Natural killer cell (primary cell): Measurements from ENCODE around the gene HABP2. TPM values are rescaled to one million over a fixed set of nuclear protein-coding genes. Genes with fewer than 3 reads are reported as not detected.

Experiments used
- ATAC-seq, 3 donors: fragments of 150-1000 bp in 2 of 3; fragments of 200-7000 bp in 1 of 3; cut with Tn5 transposase; 1 replicate in 1 of 3; 2 replicates in 2 of 3; pipeline ENCODE4 v1.10.0; 2021; ENCODE audit warnings: mild to moderate bottlenecking in 2 of 3, moderate library complexity in 2 of 3
- DNase-seq, 2 donors: peaks; one replicate each; pipeline versions ENCODE4 v3.0.0 to v3.0.0-alpha.2; 2013 to 2021; ENCODE audit warnings: mixed read lengths in 1 of 2
- H3K27ac ChIP-seq: one replicate; pipeline ENCODE4 v1.5.1; 2013; ENCODE audit warnings: mild to moderate bottlenecking, low read length
- H3K27me3 ChIP-seq: one replicate; pipeline ENCODE4 v1.6.1; 2013; ENCODE audit warnings: low read length; ENCODE audit not compliant: control insufficient read depth, insufficient read depth
- H3K36me3 ChIP-seq: one replicate; pipeline ENCODE4 v1.6.1; 2013; ENCODE audit warnings: low read length; ENCODE audit not compliant: control insufficient read depth, insufficient read depth
- H3K4me1 ChIP-seq: one replicate; pipeline ENCODE4 v1.6.1; 2013; ENCODE audit warnings: low read length; ENCODE audit not compliant: control insufficient read depth, insufficient read depth
- H3K4me3 ChIP-seq: one replicate; pipeline ENCODE4 v1.5.1; 2013; ENCODE audit warnings: low read length
- H3K9me3 ChIP-seq: one replicate; pipeline ENCODE4 v1.6.1; 2013; ENCODE audit warnings: low read length; ENCODE audit not compliant: control insufficient read depth, insufficient read depth
- H3K27ac Mint-ChIP-seq, 2 donors: one replicate each; pipeline ENCODE4 v1.8.0; 2022; ENCODE audit warnings: mild to moderate bottlenecking in 2 of 2, mixed read lengths in 2 of 2, moderate library complexity in 1 of 2
- H3K27me3 Mint-ChIP-seq, 2 donors: one replicate each; pipeline ENCODE4 v1.8.0; 2022; ENCODE audit warnings: low read depth in 2 of 2, mixed read lengths in 2 of 2
- H3K36me3 Mint-ChIP-seq: one replicate; pipeline ENCODE4 v1.8.0; 2022; ENCODE audit warnings: mixed read lengths
- H3K4me1 Mint-ChIP-seq, 2 donors: one replicate each; pipeline ENCODE4 v1.8.0; 2022; ENCODE audit warnings: mixed read lengths in 2 of 2
- H3K4me3 Mint-ChIP-seq: one replicate; pipeline ENCODE4 v1.8.0; 2022; ENCODE audit warnings: mild to moderate bottlenecking, moderate library complexity, mixed read lengths
- H3K9me3 Mint-ChIP-seq, 2 donors: one replicate each; pipeline ENCODE4 v1.8.0; 2022; ENCODE audit warnings: mixed read lengths in 2 of 2
- WGBS: methylation state at CpG from one replicate; pipeline ENCODE4 v1.1.7; 2013; ENCODE audit warnings: missing lambda C conversion rate; ENCODE audit not compliant: insufficient coverage; 5-methylcytosine and 5-hydroxymethylcytosine counted together
- intact Hi-C: fragments of 100-400 bp; cut with micrococcal nuclease; formaldehyde crosslinking; loops from one replicate; pipeline ENCODE4 v1.14.2; 2022
- total RNA-seq, 4 donors: library from RNA; stranded (reverse); fragments of 120-200 nt in 1 of 4; gene quantifications; one replicate each; pipeline versions ENCODE4 v1.2.3 to v1.2.4, GENCODE V29; 2013 to 2022
- TF ChIP-seq, protein P1 (sequence below): fragments of 200-600 bp; IDR thresholded peaks from one replicate; pipeline ENCODE4 v1.8.0; 2022; ENCODE audit warnings: antibody characterized with exemption

HABP2 gene
- total RNA-seq, 3 donors from 2014 or later (not counting 1 experiment from before 2014, with no cell fraction given): not detected

DNA sequence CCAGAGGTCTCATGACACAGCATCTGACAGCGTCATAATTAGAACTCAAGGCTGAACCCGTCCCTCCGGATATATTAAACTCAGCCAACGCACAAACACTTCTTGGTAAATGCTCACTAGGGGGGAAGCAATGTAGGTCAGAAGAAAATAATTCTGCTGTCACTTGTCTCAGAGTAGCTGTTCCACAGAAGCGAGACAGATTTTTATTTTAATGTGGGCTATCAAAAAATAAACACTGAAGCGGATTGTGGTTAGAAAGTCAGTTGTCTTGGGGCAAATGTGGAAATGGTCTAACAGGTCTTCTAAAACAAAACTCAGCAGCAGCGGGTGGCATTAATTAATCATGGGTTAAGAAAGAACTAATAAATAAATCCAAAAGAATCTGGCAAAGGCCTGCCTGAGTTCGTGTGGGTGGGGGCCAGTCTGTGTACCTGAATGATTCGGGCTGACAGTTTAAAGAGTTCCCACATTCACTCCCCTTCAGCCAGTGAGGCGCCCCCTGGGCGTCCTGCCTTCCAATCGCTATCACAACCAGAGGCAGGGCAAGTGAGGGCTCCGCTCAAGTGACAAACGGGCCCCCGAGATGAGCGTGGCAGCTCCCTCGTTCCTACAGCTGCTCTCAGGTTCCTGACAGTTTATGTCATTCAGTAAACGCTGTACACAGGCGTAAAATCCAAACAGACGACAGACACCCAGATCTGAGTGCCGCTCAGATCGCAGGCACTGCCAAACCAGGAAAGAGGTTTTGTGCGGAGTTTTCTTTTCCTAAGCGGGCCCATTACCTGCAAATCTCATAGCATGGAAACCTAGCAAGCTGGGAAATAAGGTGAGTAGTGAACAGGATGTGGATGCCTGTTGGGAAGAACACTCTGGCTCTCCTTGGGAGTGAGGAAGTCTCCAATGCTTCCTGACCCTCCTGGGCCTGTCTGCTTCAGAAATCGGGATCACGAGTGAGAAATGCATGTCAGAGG, 58.1 kb downstream of the HABP2 start:
- intact Hi-C loops: no loop called here
- Histone ChIP-seq H3K9me3 (no peaks in the 10 kb centered on the region), H3K27me3 (no peaks in the 10 kb centered on the region), H3K36me3 (no peaks in the 10 kb centered on the region), H3K27ac (no peak overlapping the region), H3K4me1 (no peaks in the 10 kb centered on the region), H3K4me3 (no peak overlapping the region)
- Mint-ChIP-seq H3K36me3 (no peaks in the 10 kb centered on the region), H3K27ac (no peak overlapping the region), H3K27me3 (peaks cover 14 to 20% of the 10 kb centered on the region in 2 donors), H3K9me3 (no peaks in the 10 kb centered on the region), H3K4me1 (no peaks in the 10 kb centered on the region), H3K4me3 (no peak overlapping the region)
- 63% methylated on average over 26 of the region's 26 CpGs for WGBS
- TF ChIP-seq, protein P1, sequence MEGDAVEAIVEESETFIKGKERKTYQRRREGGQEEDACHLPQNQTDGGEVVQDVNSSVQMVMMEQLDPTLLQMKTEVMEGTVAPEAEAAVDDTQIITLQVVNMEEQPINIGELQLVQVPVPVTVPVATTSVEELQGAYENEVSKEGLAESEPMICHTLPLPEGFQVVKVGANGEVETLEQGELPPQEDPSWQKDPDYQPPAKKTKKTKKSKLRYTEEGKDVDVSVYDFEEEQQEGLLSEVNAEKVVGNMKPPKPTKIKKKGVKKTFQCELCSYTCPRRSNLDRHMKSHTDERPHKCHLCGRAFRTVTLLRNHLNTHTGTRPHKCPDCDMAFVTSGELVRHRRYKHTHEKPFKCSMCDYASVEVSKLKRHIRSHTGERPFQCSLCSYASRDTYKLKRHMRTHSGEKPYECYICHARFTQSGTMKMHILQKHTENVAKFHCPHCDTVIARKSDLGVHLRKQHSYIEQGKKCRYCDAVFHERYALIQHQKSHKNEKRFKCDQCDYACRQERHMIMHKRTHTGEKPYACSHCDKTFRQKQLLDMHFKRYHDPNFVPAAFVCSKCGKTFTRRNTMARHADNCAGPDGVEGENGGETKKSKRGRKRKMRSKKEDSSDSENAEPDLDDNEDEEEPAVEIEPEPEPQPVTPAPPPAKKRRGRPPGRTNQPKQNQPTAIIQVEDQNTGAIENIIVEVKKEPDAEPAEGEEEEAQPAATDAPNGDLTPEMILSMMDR: no peak
- ATAC-seq (no peak), DNase-seq (no peak)

DNA sequence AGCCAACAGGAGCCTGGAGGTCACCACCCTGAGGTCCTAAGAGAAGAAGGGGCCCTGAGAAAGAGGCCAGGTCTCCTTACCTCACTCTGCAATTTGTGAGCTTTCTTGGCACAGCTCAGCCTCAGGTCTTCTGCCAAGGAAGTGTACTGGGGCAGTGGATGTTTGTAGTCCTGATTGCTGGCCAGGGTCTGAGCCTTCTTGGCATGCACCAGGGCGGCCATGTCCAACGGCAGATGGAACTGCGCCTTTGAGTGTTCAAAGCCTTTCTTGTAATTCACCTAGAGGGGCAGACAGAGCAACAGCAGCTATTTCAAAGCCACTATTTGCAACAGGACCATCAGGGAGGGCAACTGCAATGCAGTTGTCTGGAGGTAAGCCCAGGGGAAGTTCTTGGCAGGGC, 59.3 kb downstream of the HABP2 start:
- 93% methylated on average over 3 of the region's 3 CpGs for WGBS
- ATAC-seq (no peak), DNase-seq (no peak)
- H3K36me3 Mint-ChIP-seq: no peaks in the 10 kb centered on the region
- H3K4me3 ChIP-seq: no peak overlapping the region
- H3K27me3 Mint-ChIP-seq: peaks cover 18 to 28% of the 10 kb centered on the region in 2 donors
- H3K27ac Mint-ChIP-seq: no peak overlapping the region
- H3K9me3 Mint-ChIP-seq: no peaks in the 10 kb centered on the region
- peaks cover 2% of the 10 kb centered on the region for H3K27me3 ChIP-seq
- no peaks in the 10 kb centered on the region for H3K36me3 ChIP-seq
- H3K27ac ChIP-seq: no peak overlapping the region
- TF ChIP-seq, protein P1: no peak
- H3K9me3 ChIP-seq: no peaks in the 10 kb centered on the region
- no peaks in the 10 kb centered on the region for H3K4me1 ChIP-seq
- intact Hi-C loops: no loop called here
- no peaks in the 10 kb centered on the region for H3K4me1 Mint-ChIP-seq
- H3K4me3 Mint-ChIP-seq: no peak overlapping the region

DNA sequence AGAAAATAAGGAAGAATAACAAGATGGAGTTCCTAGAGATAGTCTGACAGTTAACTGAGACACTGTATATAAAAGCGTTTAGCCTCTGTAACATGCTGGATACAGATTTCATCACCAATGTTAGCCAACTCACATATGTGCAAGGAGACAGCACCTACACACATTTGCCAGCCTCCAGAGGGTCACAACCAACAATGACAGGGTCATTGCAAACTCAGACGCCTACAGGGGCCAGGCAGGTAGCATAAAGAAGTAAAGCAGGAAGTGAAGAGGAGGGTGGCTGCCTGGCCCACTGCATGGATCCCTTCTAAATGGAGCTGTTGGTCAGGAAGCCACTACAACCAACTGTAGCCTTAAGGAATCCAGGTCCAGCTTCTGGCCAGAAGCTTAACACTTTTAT, 60.6 kb downstream of the HABP2 start:
- no peak overlapping the region for H3K27ac Mint-ChIP-seq

More for the DNA sequence above, 60.6 kb downstream of the HABP2 start:
- H3K4me1 ChIP-seq: no peaks in the 10 kb centered on the region
- Mint-ChIP-seq H3K27me3 (peaks cover 12 to 38% of the 10 kb centered on the region in 2 donors), H3K9me3 (no peaks in the 10 kb centered on the region), H3K4me3 (no peak overlapping the region), H3K4me1 (no peaks in the 10 kb centered on the region), H3K36me3 (no peaks in the 10 kb centered on the region)
- 74% methylated on average over 2 of the region's 2 CpGs for WGBS
- DNase-seq (no peak), ATAC-seq (no peak)
- H3K27me3 ChIP-seq: peaks cover 2% of the 10 kb centered on the region
- no peaks in the 10 kb centered on the region for H3K9me3 ChIP-seq
- no peak overlapping the region for H3K4me3 ChIP-seq
- H3K27ac ChIP-seq: no peak overlapping the region
- intact Hi-C loops: no loop called here
- TF ChIP-seq, protein P1: no peak
- H3K36me3 ChIP-seq: no peaks in the 10 kb centered on the region
